Measurements from ENCODE around the gene PCDHGA1.
A peak's percentile ranks its signal among the peaks of the same experiment; 100 is the strongest.

The PCDHGA1 gene

DNA sequence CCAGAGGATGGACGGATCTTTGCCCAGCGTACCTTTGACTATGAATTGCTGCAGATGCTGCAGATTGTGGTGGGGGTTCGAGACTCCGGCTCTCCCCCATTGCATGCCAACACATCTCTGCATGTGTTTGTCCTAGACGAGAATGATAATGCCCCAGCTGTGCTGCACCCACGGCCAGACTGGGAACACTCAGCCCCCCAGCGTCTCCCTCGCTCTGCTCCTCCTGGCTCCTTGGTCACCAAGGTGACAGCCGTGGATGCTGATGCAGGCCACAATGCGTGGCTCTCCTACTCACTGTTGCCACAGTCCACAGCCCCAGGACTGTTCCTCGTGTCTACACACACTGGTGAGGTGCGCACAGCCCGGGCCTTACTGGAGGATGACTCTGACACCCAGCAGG, 160.5 kb downstream of the PCDHGA1 start:
- DNase-seq (ENCODE audit: low read depth) = no peak
- TF ChIP-seq, protein P1, sequence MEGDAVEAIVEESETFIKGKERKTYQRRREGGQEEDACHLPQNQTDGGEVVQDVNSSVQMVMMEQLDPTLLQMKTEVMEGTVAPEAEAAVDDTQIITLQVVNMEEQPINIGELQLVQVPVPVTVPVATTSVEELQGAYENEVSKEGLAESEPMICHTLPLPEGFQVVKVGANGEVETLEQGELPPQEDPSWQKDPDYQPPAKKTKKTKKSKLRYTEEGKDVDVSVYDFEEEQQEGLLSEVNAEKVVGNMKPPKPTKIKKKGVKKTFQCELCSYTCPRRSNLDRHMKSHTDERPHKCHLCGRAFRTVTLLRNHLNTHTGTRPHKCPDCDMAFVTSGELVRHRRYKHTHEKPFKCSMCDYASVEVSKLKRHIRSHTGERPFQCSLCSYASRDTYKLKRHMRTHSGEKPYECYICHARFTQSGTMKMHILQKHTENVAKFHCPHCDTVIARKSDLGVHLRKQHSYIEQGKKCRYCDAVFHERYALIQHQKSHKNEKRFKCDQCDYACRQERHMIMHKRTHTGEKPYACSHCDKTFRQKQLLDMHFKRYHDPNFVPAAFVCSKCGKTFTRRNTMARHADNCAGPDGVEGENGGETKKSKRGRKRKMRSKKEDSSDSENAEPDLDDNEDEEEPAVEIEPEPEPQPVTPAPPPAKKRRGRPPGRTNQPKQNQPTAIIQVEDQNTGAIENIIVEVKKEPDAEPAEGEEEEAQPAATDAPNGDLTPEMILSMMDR (IDR thresholded peaks at IDR 0.05; ENCODE audit: insufficient read depth, low read depth, low read length, missing control alignments) = no peak
- no peak overlapping the region for H3K4me3 ChIP-seq (ENCODE audit: low read depth, low read length)

DNA sequence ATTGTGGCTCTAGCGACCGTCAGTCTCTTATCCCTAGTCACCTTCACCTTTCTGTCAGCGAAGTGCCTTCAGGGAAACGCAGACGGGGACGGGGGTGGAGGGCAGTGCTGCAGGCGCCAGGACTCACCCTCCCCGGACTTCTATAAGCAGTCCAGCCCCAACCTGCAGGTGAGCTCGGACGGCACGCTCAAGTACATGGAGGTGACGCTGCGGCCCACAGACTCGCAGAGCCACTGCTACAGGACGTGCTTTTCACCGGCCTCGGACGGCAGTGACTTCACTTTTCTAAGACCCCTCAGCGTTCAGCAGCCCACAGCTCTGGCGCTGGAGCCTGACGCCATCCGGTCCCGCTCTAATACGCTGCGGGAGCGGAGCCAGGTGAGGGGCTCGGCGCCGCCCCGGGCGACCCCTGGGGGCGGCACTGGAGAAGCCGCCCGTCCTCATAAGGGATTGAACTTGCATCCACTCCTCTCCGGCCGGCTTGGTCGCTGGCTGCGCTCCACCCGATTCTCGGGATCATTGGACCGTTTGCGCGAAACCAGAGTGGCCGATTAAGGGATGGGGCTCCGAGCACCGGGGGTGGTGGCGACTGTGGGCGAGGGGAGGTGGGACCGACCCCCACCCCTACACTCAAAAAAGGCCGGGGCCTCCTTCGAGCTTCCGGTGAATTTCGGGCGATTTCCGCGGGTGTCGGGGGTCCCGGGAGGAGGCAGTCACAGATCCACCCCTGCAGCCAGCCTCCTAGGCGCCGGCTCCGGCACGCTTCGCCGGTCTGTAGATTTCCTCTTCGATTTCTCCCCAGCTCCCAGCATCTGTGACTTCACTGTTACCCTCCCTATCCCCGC, 161.2 kb downstream of the PCDHGA1 start:
- TF ChIP-seq, protein P1 (IDR thresholded peaks at IDR 0.05; ENCODE audit: insufficient read depth, low read depth, low read length, missing control alignments) = peak; percentile 0
- DNase-seq (ENCODE audit: low read depth) = peak; percentile 37
- peak overlapping the region; percentile 65 for H3K4me3 ChIP-seq (ENCODE audit: low read depth, low read length)

- TF ChIP-seq, protein P1 (IDR thresholded peaks at IDR 0.05; ENCODE audit: insufficient read depth, low read depth, low read length, missing control alignments) = no peak
- H3K4me3 ChIP-seq (ENCODE audit: low read depth, low read length) = peak overlapping the region; percentile 65
- DNase-seq (ENCODE audit: low read depth) = peak; percentile 74
Observed at GRCh38 chr5:141492168-141492885, 162.0 kb downstream of the PCDHGA1 start.

DNA sequence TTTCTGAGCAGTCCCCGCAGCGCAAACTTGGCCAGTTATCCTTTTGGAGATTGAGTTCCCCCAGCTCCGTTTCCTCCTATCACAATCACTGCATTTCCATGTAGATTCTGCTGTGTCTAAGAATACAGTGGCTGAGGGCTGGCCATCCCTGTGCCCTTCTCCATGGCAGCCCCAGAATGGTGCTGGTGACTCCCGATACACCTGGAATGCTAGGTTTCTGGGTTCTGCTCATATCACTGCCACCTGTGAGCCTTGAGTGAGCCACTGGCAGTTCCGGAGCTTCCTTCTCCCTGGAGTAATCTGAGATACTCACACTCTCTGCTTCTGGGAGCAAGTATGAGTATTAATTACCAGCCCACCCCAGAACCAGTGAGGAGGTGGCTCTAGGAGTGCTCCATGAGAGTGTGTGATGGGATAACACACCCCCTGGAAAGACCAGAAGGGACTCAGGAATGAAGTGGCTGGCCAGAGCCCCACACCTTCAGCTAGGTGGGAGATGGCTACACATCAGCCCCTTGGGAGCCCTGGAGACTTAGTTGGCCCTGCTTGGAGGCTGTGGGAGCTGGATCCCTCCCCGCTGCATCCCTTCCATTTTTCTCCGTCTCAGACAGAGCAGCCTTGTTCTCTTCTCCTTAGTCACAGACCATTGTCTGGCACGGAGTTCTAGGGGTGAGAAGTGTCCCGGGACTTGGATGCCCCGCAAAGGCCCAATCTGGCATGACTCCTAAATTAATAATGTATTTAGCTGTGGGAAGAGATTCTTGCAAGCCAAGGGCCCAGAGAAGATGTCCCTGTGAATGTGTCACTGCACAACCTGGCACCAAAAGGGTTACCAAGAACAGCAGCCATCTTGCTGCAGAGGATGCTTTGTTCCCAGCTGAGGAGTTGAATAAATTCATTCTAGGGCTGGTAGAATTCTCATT, 163.4 kb downstream of the PCDHGA1 start:
- DNase-seq (ENCODE audit: low read depth) = no peak
- TF ChIP-seq, protein P1 (IDR thresholded peaks at IDR 0.05; ENCODE audit: insufficient read depth, low read depth, low read length, missing control alignments) = no peak
- no peak overlapping the region for H3K4me3 ChIP-seq (ENCODE audit: low read depth, low read length)

DNA sequence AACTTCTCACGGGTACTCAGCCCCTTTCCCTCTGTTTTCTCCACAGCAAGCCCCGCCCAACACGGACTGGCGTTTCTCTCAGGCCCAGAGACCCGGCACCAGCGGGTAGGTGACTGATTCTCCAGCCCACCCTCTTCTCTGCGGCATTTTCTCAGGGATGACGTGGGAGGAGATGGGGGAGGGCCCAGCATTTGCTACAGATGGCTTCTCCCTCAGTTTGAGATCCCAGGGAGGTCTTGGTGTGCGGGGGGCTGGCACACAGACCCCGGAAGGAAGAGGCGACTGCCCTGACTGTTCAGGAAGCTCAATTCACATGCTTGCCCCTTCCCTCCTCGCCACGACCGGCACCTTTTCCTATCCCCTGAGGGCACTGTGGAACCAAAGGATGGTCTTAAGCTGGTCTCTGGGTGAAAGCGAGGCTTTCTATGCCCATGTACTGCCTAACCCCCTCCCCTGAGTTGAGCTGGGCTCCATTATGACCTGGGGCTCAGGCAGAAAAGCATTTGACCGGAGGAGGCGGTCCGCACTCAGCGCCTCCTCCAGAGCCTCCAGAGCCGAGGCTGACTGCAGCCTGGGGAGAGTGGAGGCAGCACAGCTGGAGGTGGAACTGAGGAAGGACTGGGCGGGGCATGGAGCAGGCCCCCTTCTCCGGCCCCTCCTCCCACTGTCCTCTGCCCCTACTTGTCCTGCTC, 164.6 kb downstream of the PCDHGA1 start:
- TF ChIP-seq, protein P1 (IDR thresholded peaks at IDR 0.05; ENCODE audit: insufficient read depth, low read depth, low read length, missing control alignments) = no peak
- no peak for DNase-seq (ENCODE audit: low read depth)
- H3K4me3 ChIP-seq (ENCODE audit: low read depth, low read length) = no peak overlapping the region

GRCh38 chr5:141495453-141495811, 165.1 kb downstream of the PCDHGA1 start:
- DNase-seq (ENCODE audit: low read depth) = no peak
- H3K4me3 ChIP-seq (ENCODE audit: low read depth, low read length) = no peak overlapping the region
- TF ChIP-seq, protein P1 (IDR thresholded peaks at IDR 0.05; ENCODE audit: insufficient read depth, low read depth, low read length, missing control alignments) = no peak
